SKM-1 (cell line): ENCODE results near the gene KRTAP10-2.
"Not testable (repeated sequence)": the region's sequence is repeated elsewhere in the genome, so short reads cannot be mapped to it uniquely, and the experiment has no call there.

ENCODE experiments used
- DNase-seq: peaks from one replicate; lab custom pipeline; 2025; ENCODE audit not compliant: unreplicated experiment; lab: John Stamatoyannopoulos, UW

The KRTAP10-2 gene, protein sequence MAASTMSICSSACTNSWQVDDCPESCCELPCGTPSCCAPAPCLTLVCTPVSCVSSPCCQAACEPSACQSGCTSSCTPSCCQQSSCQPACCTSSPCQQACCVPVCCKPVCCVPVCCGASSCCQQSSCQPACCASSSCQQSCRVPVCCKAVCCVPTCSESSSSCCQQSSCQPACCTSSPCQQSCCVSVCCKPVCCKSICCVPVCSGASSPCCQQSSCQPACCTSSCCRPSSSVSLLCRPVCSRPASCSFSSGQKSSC

DNA sequence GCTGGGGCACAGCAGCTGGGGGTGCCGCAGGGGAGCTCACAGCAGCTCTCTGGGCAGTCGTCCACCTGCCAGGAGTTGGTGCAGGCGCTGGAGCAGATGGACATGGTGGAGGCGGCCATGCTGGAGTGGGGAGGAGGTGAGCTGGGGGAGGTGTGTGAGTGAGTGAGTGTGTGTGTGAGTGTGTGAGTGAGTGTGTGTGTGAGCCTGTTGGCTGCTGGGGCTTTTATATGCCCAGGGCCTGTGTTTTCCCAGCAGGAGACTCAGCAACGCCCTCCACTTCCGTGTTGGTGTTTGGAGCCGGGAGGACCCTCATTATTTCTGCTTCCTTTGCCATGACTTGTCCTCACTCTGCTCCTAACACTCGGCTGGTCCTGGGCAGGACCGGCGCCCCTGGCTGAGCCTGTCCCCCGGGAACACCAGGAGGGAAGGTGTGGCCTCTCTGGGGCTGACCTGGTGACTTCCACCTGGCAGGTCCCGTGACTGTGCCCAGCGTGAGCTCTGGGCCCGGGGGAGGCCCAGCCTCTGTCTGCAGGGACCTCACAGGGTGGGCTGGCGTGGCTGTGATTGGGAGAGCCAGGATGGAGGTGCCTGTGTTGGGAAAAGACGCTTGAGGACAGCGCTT lies at the start of gene KRTAP10-2:
Gene KRTAP10-2, minus strand, starts transcription at position 166 of the 622 bp plus-strand sequence. Its CDS starts 47 bp downstream, at position 119.
- no peak for DNase-seq

DNA sequence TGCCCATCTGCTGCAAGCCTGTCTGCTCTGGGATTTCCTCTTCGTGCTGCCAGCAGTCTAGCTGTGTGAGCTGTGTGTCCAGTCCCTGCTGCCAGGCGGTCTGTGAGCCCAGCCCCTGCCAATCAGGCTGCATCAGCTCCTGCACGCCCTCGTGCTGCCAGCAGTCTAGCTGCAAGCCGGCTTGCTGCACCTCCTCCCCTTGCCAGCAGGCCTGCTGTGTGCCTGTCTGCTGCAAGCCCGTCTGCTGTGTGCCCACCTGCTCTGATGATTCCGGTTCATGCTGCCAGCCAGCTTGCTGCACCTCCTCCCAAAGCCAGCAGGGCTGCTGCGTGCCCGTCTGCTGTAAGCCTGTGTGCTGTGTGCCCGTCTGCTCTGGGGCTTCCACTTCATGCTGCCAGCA lies 49.8 kb upstream of the KRTAP10-2 start:
- DNase-seq: not testable (repeated sequence)

DNA sequence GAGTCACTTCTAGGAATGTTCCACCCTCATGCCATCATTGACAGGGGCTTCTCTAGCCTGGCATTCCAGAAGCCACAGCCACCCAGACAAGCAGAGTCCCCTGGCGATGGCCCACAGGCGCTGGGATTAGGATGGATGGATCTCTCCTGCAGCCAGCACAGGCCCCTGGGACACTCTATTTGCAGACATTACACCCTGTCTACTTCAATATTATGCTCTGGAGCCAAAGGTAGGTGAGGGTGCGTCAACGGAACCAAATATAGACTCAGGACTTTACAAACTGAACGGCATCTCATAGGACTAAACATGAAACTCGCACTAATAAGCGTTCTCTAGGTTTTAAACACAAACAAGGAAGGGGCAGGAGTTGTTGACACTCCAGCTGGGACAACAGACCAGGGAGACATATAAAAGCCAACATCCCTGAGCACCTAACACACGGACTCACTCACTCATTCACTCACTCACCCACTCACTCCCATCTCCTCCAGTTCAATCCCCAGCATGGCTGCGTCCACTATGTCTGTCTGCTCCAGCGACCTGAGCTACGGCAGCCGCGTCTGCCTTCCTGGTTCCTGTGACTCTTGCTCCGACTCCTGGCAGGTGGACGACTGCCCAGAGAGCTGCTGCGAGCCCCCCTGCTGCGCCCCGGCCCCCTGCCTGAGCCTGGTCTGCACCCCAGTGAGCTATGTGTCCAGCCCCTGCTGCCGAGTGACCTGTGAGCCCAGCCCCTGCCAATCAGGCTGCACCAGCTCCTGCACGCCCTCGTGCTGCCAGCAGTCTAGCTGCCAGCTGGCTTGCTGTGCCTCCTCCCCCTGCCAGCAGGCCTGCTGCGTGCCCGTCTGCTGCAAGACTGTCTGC lies 49.0 kb upstream of the KRTAP10-2 start, which contains the start of gene KRTAP10-7:
Gene KRTAP10-7, plus strand, starts transcription at position 480 of the 861 bp plus-strand sequence. Its CDS starts 25 bp downstream, at position 505.
- not testable (repeated sequence) for DNase-seq

DNA sequence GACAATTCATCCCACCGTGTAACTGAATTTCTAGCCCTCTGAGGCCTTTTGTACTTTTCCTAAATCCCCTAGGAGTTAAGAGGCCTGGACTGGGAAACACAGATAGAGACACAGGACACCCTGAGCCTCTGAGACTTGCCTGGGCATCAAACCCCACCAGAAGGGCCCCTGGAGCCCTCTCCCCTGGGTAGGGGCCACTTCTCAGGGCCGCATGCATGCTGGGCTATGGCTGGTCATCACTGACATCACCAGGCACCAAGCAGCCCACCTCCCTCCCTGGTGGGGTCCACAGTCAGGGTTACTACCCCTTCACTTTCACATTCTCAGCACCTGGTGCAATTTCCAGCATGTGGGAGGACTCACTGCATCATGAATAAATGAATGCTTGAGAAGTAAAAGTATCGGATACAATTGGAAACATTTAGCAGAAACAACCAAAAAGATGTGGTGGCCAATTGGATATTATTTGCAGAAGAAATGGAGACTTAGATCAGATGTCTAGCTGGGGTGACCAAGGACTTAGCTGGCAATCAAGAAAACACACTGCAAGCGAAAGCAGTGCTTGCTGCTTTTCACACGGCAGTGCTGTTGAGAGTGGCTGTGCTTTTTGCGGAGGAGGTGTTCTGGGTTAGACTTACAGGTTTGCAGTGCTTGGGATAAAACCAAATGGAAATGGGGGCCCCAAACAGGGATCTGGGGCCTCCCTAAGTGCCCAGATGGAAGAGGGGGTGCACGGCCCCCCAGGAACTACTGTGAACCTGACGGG lies 48.1 kb upstream of the KRTAP10-2 start:
- no peak for DNase-seq

DNA sequence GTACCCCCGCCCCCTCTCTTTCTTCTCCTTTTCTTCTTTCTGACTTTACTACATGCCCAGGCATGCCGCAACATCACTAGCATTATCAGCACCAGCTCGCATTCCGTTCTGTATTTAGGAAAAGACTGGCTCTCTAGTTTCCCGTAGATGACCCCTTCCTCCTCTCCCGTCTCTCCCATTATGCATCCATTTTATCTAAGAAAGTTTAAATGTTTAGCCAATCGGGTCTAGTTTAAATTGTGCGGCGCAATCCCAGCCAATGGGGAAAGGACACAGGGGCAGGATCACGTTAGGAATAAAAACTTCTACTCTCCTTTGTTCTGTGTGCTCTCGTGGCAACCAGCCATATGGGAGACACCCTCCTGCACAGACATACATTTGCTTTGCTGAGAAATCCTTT lies 46.8 kb upstream of the KRTAP10-2 start:
- DNase-seq: no peak

DNA sequence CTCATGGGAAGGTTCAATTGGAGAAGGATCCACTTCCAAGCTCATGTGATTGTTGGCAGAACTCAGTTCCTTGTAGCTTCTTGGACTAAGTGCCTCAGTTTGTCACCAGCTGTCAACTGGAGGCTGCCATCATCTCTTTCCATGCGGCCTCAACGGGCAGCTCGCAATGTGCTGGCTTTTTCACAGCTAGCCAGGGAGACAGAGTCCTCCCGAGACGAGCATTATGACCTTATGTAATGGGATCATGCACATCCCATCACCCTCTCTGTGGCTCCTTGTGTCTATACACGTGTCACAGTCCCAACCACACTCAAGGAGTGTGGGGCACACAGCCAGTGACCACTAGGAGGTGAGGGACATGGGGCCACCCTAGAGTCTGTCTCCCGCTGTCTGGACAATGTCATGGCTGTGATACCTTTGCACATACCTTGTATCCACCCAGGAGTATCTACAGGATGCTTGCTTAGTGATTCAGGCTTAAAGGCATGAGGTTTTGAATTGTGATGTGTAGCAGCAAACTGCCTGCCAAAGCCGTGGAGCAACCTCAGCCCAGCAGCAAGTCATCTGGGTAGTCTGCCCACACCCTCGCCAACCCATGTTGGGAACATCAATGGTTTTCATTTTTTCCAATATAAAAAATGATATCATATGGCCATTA lies 44.9 kb upstream of the KRTAP10-2 start:
- no peak for DNase-seq

DNA sequence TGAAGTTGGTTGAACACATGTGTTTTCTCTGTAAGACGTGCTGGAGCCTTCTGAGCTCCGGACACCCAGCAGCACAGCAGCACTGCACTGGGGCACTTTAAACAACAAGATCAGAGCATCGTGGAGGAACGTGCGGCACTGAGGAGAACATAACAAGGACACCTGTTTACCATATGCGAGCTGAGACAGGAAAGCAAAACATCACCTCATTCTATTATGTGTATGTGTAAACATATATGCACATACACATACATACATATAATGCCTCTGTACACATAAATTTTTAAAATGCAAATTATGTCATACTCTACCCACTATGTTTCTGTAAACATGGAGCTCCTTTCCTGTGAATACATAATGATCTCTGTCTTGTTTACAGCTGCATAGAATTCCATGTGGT lies 44.2 kb upstream of the KRTAP10-2 start:
- DNase-seq: no peak

DNA sequence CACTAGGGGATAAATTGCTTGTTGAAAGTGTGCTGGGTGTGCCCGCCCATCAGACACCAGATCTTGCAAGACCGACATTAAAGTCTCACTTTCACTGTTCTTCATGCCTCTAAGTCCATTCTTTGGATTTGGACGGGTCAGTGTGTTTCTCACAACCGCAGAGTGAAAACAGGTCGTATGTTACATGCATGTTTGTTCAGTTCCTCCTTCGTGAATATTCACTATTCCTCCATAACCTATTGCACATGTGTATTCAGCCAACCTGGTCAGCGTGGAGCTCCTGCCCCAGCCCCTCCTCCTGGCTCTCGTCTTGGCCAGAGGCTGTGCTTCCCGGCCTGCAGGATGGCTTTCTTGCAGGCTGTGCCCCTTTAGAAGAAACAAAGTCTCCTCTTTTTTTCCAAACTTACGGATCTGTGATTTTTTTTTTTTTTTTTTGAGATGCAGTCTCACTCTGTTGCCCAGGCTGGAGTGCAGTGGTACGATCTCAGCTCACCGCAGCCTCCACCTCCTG lies 43.2 kb upstream of the KRTAP10-2 start:
- no peak for DNase-seq

DNA sequence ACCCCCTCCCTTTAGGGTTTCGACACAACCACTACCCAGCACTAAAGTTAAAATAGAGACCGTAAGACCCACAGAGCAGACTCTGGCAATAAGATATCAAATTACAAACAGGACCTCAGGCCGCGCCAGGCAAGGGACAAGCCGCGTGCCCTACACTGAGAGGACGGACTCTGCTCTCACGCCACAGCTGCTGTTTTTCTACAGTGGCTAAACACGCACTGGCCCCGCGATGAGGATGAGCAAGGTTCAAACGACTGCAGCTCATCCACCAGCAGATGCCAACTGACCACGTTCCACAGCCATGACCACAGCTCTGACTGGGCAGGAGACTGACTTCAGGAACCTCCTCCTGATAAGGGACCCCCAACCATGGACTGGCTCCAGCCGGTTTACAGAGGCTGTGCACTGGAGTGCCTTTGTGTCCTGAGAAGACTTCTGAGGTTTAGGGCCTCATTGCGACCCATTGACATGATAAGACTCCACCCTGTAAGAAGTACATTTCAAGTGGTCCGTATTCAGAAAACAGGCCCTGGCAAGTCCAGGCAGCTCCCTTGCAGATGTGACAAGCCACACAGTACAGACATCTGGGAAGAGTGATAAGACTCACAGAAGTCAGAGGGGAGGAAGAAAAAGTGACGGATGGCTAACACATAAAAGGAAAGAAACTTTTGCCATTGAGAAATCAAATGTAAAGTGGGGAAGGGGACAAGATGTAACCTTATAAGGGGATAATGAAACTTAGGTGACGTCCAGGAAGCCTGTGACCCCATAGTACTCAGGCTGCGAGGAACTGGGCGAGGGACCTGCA lies 42.5 kb upstream of the KRTAP10-2 start:
- DNase-seq: no peak

DNA sequence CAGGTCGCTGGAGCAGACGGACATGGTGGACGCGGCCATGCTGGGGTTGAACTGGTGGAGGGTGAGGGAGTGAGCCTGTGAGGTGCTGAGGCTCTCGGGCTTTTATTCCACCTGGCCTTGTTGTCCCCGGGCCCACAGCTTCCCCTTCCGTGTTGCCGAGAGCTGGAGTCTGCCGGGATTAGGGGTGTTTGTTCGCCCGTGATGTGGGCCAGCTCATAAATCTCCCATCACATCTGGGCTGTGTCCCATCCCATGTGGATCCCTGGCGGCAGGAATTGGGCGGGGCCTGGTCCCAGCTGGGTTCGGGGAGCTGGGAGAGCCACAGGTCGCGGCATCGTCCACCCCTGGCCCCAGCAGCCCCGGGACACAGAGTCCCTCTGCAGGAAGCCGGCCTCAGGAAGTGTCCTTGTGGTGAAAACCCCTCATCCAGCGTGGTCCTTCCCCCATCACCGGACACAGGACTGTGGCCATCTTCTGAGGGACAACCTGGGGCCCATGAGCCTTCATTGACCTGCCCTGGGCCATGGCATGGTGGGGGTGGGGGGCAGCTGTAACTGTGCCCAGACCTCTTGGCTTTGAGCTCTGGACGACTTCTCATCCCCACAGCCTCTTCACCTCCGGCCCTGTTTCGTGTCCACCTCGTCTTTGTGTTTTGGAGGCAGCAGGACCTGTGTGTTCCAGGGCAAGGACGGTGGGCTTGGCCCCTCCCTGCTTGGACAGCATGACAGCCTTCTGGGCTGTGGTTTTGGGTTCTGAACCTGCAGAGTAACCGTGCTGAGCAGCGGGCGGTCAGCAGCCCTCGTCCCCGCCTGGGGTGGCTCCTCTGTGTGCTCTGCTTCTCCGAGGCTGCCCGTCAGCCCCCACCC lies 41.4 kb upstream of the KRTAP10-2 start, which contains the start of gene KRTAP10-6:
Gene KRTAP10-6, minus strand, starts transcription at position 60 of the 866 bp plus-strand sequence. Its CDS starts 21 bp downstream, at position 39.
- DNase-seq: no peak

DNA sequence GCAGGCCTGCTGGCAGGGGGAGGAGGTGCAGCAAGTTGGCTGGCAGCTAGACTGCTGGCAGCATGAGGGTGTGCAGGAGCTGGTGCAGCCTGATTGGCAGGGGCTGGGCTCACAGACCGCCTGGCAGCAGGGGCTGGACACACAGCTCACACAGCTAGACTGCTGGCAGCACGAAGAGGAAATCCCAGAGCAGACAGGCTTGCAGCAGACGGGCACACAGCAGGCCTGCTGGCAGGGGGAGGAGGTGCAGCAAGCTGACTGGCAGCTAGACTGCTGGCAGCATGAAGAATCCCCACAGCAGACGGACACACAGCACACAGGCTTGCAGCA lies 40.5 kb upstream of the KRTAP10-2 start:
- not testable (repeated sequence) for DNase-seq

DNA sequence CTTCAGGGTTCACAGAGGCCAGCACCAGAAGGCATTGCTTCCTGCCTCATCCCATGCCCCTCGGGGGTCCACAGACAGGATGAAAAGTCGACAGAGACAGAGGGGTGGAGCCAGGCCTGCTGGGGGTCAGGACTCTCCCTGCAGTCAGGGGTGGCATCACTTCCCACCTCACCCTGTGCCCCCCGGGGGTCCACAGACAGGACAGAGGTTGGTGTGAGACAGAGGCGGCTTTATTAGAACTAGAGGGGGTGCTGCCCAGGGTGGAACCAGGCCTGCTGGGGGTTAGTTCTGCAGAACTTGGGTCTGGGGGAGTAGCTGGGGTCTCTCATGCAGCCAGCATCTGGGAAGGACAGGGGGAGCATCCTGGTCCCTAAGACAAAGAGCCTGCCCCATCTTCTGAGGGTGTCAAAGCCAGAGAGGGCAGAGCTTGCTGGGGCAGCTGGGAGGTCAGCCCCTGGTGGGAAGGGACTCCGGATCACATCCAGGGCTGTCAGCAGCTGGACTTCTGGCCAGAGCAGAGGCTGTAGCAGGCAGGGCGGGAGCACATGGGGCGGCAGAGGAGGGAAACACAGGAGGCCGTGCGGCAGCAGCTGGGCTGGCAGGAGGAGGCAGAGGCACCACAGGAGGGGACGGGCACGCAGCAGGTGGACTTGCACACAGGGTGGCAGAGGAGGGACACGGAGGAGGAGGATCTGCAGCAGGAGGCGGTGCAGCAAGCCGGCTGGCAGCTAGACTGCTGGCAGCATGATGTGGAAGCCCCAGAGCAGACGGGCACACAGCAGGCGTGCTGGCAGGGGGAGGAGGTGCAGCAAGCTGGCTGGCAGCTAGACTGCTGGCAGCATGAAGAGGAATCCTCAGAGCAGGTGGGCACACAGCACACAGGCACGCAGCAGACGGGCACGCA lies 39.8 kb upstream of the KRTAP10-2 start:
- DNase-seq: not testable (repeated sequence)

DNA sequence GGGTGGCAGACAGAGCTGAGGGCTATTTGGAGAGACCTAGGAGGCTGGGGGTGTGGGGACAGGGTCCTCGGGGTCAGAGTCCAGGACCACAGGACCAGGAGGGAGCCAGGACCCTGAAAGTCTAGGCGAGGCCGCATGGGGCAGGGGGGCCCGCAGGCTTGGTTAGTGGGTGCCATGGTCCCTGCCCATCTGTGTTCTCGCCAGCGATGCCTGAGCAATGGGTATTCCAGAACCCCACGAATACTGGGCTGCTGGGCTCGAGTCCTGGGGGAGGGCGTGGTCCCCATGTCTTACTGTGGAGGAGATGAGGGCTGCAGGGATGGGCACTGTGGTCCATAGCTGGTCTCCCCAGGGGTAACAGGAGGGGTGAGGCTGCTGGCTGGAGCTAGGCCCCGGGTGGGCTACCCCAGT lies 39.0 kb upstream of the KRTAP10-2 start:
- DNase-seq: no peak

DNA sequence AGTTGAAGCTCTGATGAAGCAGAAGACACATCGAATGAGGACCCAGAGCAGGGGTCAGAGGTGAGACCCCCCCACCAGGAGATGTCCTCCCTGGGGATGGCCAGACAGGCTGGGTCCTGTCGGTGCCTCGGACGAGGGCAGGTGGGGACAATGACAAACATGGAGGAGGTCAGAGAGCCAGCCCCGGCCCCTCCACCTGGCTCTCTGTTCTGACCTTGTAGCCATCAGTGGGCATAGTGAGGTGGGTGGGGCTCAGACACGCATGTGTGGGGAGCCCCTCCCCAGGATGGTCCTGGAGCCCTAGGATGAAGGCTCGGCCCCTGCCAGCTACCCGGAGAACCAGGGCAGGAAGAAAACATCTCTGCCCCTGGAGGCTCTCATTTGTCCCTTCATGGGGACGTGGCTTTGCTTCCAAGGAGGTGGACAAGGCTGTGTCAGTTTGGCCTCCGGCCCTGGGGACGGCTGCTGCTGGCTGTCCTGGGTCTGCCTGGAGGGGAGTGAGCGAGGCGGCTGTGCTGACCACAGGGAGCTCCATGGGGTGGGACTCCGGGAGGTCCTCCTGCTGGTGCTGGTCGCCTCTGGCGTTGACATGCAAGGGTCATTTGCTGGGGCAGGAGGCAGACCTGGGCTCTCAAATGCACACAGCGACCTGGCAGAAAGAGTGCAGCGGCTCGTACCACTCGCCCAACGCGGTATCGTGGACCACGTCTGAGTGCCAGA lies 38.4 kb upstream of the KRTAP10-2 start:
- no peak for DNase-seq

DNA sequence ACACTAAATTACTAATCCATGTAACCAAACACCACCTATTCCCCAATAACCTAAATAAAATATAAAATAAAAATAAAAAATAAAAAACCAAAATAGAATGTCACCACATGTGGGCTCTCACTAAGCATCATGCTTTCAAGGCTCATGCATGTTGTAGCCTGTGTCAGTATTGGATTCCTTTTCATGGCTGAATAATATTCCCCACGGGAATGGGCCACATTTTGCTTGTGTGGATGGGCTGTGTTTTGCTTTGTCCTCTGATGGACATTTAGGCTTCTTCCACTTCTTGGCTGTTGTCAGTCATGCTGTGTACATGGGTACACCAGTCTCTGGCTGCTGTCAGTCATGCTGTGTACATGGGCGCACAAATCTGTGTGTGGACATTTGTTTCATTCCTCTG lies 37.8 kb upstream of the KRTAP10-2 start:
- DNase-seq: no peak

DNA sequence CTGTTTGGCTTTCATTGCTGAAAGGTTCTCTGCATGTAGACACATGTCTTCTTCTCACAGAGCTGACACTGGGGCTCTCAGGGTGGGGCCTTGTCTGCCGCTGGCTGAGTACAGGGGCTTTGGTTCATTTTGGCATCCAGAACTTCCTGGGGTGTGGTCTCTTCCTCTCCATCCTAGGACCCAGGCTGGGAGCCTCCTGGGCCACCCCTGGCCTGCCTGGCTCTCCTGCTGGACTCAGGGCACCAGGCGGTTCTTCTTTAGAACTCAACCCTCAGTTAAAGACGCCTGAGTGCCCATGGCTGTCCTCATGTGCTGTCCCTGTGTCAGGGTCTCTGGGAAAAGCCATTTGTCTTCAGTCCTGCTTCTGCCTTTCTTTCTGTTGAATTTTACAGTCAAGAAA lies 34.6 kb upstream of the KRTAP10-2 start:
- DNase-seq: no peak

DNA sequence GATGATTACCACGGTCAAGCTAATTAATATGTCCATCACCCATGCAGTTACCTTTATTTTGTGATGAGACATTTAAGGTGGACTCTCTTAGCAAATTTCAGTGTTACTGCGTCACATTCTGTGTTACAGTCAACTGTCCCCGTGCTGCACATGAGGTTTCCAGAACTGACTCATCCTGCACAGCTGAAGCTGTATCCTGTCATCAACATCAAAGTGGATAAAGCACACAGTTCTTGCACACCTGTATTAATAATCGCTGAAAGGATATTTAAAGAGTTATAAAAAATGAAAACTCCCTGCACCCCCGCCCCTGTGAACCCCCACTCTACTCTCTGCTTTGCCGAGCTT lies 32.5 kb upstream of the KRTAP10-2 start:
- DNase-seq: no peak
